Left ventricle myocardium inferior (tissue), 1 donor: ENCODE data around the gene AUH. TPM values are rescaled to one million over a fixed set of nuclear protein-coding genes. Genes with fewer than 3 reads are reported as not detected.
"Not testable (repeated sequence)": the region's sequence is repeated elsewhere in the genome, so short reads cannot be mapped to it uniquely, and the experiment has no call there.

Experiments used
- DNase-seq: peaks from one replicate; pipeline ENCODE4 v3.0.0-alpha.2; 2020
- H3K27ac ChIP-seq: fragments of 200-600 bp; replicated peaks from 2 replicates; pipeline ENCODE4 v1.8.0; 2021
- H3K27me3 ChIP-seq: fragments of 200-600 bp; 2 replicates; pipeline ENCODE4 v1.8.0; 2021; ENCODE audit warnings: low read depth
- H3K36me3 ChIP-seq: fragments of 200-600 bp; 2 replicates; pipeline ENCODE4 v1.8.0; 2021
- H3K4me1 ChIP-seq: fragments of 200-600 bp; 2 replicates; pipeline ENCODE4 v1.8.0; 2021
- H3K4me3 ChIP-seq: fragments of 200-600 bp; 2 replicates; pipeline ENCODE4 v1.8.0; 2021; ENCODE audit warnings: mild to moderate bottlenecking, moderate library complexity
- H3K9me3 ChIP-seq: fragments of 200-600 bp; replicated peaks from 2 replicates; pipeline ENCODE4 v1.8.0; 2021
- intact Hi-C: fragments of 100-400 bp; cut with micrococcal nuclease; formaldehyde crosslinking; loops from one replicate; pipeline ENCODE4 v1.11.0; 2022
- total RNA-seq: library from RNA; stranded (reverse); fragmentation: NEBNext Ultra II Directional; extraction: Animal tissue kit (Norgen Biotek cat#: 25700); gene quantifications from one replicate; pipeline ENCODE4 v1.2.1, GENCODE V29; 2021
- TF ChIP-seq, protein P1 (sequence below): fragments of 200-600 bp; IDR thresholded peaks from 2 replicates; pipeline ENCODE4 v1.8.0; 2021; ENCODE audit warnings: antibody characterized with exemption, mild to moderate bottlenecking, borderline replicate concordance
- donor health status: DM: no; HTN: yes; CAD: no; lungs with severe emphysema.

Gene AUH
- total RNA-seq, 1 donor from 2014 or later = 44.1 TPM

DNA sequence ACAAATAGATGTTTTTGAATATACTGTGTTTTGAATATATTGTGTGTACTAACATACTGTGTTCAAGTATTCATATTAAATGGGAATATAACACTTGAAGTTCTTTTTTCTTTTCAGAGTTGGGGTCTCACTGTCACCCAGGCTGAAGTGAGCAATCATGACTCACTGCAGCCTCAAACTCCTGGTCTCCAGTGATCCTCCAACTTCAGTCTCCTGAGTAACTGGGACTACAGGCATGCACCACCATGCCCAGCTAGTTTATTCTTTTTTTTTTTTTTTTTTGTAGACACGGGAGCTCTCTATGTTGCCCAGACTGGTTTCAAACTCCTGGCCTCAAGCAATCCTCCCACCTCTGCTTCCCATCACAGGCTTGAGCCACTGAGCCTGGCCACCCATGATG is 23.2 kb upstream of the AUH start:
- H3K36me3 ChIP-seq = no peaks in the 10 kb centered on the region
- no peaks in the 10 kb centered on the region for H3K9me3 ChIP-seq
- H3K27me3 ChIP-seq = no peaks in the 10 kb centered on the region
- intact Hi-C loops = no loop called here
- no peak overlapping the region for H3K27ac ChIP-seq
- TF ChIP-seq, protein P1, sequence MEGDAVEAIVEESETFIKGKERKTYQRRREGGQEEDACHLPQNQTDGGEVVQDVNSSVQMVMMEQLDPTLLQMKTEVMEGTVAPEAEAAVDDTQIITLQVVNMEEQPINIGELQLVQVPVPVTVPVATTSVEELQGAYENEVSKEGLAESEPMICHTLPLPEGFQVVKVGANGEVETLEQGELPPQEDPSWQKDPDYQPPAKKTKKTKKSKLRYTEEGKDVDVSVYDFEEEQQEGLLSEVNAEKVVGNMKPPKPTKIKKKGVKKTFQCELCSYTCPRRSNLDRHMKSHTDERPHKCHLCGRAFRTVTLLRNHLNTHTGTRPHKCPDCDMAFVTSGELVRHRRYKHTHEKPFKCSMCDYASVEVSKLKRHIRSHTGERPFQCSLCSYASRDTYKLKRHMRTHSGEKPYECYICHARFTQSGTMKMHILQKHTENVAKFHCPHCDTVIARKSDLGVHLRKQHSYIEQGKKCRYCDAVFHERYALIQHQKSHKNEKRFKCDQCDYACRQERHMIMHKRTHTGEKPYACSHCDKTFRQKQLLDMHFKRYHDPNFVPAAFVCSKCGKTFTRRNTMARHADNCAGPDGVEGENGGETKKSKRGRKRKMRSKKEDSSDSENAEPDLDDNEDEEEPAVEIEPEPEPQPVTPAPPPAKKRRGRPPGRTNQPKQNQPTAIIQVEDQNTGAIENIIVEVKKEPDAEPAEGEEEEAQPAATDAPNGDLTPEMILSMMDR = no peak
- no peaks in the 10 kb centered on the region for H3K4me1 ChIP-seq
- no peak for DNase-seq
- H3K4me3 ChIP-seq = no peak overlapping the region

DNA sequence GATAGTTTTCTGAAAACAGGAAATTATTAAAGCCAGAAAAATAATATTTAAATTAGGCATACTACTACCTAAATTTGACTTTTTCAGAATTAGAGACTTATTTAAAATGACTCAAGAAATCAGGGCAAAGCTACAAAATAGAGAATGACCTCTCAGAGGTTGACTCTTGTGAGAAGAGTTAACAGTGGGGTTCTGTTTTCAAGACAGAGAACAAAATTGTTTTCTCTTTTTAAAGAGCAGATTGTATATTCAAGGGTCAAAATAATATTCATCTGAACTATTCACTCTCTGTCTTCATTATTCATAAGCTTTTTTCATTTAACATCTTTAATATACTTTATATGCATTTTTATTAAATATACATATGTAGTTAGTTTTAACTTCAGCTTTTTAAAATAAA is 21.9 kb upstream of the AUH start:
- no peak overlapping the region for H3K4me3 ChIP-seq
- H3K27ac ChIP-seq = no peak overlapping the region
- intact Hi-C loops = no loop called here
- TF ChIP-seq, protein P1 = no peak
- H3K36me3 ChIP-seq = no peaks in the 10 kb centered on the region
- H3K27me3 ChIP-seq = no peaks in the 10 kb centered on the region
- no peak for DNase-seq
- H3K4me1 ChIP-seq = peaks cover 3% of the 10 kb centered on the region
- no peaks in the 10 kb centered on the region for H3K9me3 ChIP-seq

DNA sequence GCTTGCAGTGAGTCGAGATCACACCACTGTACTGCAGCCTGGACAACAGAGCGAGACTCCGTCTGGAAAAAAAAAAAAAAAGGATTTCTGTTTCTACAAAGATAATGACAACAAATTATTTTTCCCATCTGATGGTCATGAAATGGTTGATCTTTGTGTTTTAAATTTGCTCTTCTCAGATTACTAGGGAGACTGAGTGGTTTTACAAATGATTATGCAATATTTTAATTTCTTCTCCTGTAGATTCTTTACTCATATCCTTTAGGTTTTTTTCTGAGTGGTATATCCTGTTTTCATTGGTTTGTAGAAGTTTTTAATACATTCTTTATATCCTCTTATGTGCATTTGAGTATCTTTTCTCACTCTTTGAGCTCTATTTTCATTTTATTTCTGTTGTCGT is 20.6 kb upstream of the AUH start:
- no peak for DNase-seq
- Histone ChIP-seq H3K27ac (no peak overlapping the region), H3K4me3 (no peak overlapping the region), H3K9me3 (no peaks in the 10 kb centered on the region), H3K27me3 (no peaks in the 10 kb centered on the region), H3K4me1 (peaks cover 7% of the 10 kb centered on the region), H3K36me3 (no peaks in the 10 kb centered on the region)
- TF ChIP-seq, protein P1 = no peak
- intact Hi-C loops = no loop called here

DNA sequence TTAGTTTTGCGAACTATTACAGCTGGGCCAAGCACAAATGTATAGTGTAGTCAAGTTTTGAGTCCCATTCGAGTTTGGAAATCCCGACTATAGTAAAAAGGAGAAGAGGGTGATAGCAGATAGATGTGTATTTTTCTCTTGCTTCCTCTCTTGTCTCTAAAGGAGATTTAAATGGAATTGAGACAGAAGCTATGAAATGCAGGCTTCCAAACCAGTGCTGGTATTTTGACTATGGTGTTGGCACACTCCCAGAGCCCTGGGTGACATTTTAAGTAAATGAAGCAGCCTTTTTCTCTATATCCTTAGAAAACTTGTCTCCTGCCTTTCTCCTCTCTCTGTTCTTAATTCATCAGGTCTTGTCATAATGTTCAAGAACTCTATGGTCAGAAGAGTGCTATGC is 17.7 kb upstream of the AUH start:
- no peak for DNase-seq
- Histone ChIP-seq H3K4me1 (peaks cover 7% of the 10 kb centered on the region), H3K27me3 (no peaks in the 10 kb centered on the region), H3K4me3 (no peak overlapping the region), H3K27ac (no peak overlapping the region), H3K9me3 (no peaks in the 10 kb centered on the region), H3K36me3 (no peaks in the 10 kb centered on the region)
- intact Hi-C loops = no loop called here
- TF ChIP-seq, protein P1 = no peak

DNA sequence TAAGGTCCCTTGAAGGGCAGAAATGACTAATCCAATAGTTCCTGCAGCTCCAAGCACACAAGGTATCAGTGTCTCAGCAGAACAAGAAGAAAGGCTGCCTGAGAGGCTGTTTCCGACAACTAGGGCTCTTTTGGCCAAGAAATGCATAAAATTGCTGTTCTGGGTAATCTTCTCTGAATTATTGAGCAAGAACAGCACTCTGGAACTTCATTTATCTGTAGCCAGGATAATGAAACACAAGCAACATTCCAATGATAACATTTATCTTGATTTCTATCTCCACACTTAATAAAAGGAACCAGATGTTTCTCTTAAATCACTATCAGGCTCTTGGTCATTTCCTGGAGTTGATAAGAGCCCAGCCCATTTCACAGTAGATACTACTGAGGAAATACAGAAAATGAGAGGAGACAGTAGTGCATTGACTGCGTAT is 17.0 kb upstream of the AUH start:
- H3K36me3 ChIP-seq = no peaks in the 10 kb centered on the region
- intact Hi-C loops = no loop called here
- H3K27ac ChIP-seq = no peak overlapping the region
- H3K4me1 ChIP-seq = peaks cover 7% of the 10 kb centered on the region
- H3K9me3 ChIP-seq = no peaks in the 10 kb centered on the region
- DNase-seq = no peak
- TF ChIP-seq, protein P1 = no peak
- H3K4me3 ChIP-seq = no peak overlapping the region
- H3K27me3 ChIP-seq = no peaks in the 10 kb centered on the region

DNA sequence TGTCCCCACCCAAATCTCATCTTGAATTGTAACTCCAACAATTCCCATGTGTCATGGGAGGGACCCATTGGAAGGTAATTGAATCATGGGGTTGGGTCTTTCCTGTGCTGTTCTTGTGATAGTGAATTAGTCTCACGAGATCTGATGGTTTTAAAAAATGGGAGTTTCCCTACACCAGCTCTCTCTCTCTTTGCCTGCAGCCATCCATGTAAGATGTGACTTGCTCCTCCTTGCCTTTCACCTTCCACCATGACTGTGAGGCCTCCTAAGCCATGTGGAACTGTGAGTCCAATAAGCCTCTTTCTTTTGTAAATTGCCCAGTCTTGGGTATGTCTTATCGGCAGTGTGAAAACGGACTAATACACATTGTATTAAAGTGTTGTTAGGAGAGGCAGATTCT is 16.3 kb upstream of the AUH start:
- DNase-seq, H3K4me1 ChIP-seq, H3K4me3 ChIP-seq, intact Hi-C loops, H3K9me3 ChIP-seq, H3K27me3 ChIP-seq, H3K36me3 ChIP-seq, H3K27ac ChIP-seq: not testable (repeated sequence)
